AML-193 (cell line): ENCODE measurements around the gene SLCO2B1.

Source experiments
- DNase-seq, 2 experiments: peaks; one replicate each; lab custom pipeline; 2025; lab: John Stamatoyannopoulos, UW

The SLCO2B1 gene

GRCh38 chr11:75193711-75194110, 42.8 kb downstream of the SLCO2B1 start:
- no peak for DNase-seq

GRCh38 chr11:75194147-75194546, 43.2 kb downstream of the SLCO2B1 start:
- DNase-seq, result no peak

- peak; percentile 2 to 9 for DNase-seq
Observed at GRCh38 chr11:75195167-75195962, 44.5 kb downstream of the SLCO2B1 start.

- DNase-seq, result no peak
Observed at GRCh38 chr11:75196426-75196825, 45.5 kb downstream of the SLCO2B1 start.

- no peak for DNase-seq
Observed at GRCh38 chr11:75197512-75198277, 46.8 kb downstream of the SLCO2B1 start.

- no peak for DNase-seq
Observed at GRCh38 chr11:75198278-75198973, 47.5 kb downstream of the SLCO2B1 start.

GRCh38 chr11:75199412-75199955, 48.6 kb downstream of the SLCO2B1 start:
- no peak for DNase-seq

- DNase-seq, result no peak
Observed at GRCh38 chr11:75200051-75200450, 49.1 kb downstream of the SLCO2B1 start.

GRCh38 chr11:75200531-75200930, 49.6 kb downstream of the SLCO2B1 start:
- no peak for DNase-seq

- DNase-seq, result no peak
Observed at GRCh38 chr11:75201771-75202170, 50.9 kb downstream of the SLCO2B1 start.

GRCh38 chr11:75202195-75202594, 51.3 kb downstream of the SLCO2B1 start:
- DNase-seq, result no peak

- no peak for DNase-seq
Observed at GRCh38 chr11:75203138-75203537, 52.2 kb downstream of the SLCO2B1 start.

GRCh38 chr11:75203641-75204011, 52.7 kb downstream of the SLCO2B1 start:
- no peak for DNase-seq

GRCh38 chr11:75204012-75204674, 53.2 kb downstream of the SLCO2B1 start:
- DNase-seq, result no peak

- peak; percentile 63 to 65 for DNase-seq
Observed at GRCh38 chr11:75204685-75205563, 54.0 kb downstream of the SLCO2B1 start.

GRCh38 chr11:75205564-75206020, 54.7 kb downstream of the SLCO2B1 start:
- no peak for DNase-seq

- DNase-seq, result no peak
Observed at GRCh38 chr11:75208446-75208845, 57.5 kb downstream of the SLCO2B1 start.

GRCh38 chr11:75212411-75212810, 61.5 kb downstream of the SLCO2B1 start:
- DNase-seq, result no peak

- peak; percentile 65 to 73 for DNase-seq
Observed at GRCh38 chr11:75214411-75214821, 63.5 kb downstream of the SLCO2B1 start.

- no peak for DNase-seq
Observed at GRCh38 chr11:75214843-75215242, 63.9 kb downstream of the SLCO2B1 start.

- DNase-seq, result no peak
Observed at GRCh38 chr11:75219869-75220268, 69.0 kb downstream of the SLCO2B1 start.
